ENCODE measurements around the gene AQP2.
A peak's percentile ranks its signal among the peaks of the same experiment; 100 is the strongest.

Gene AQP2

DNA sequence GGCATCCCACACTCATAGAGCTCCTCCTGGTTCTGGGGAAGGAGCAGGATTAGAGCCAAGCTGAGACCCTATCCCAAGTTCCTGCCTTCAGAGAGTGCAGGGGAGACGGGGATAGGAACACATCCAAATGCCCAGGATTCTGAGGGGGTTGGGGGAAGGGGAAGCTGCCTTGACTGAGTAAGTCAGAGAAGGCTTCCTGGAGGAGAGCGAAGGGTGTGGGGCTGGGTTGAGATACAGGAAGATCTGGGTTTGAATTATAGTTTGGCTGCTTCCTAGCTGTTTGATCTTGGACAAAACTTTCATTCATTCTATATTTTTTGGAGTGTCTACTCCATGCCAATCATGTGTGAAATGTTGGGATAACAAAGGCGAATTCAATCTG lies 8.0 kb upstream of the AQP2 start:
- DNase-seq: no peak

DNA sequence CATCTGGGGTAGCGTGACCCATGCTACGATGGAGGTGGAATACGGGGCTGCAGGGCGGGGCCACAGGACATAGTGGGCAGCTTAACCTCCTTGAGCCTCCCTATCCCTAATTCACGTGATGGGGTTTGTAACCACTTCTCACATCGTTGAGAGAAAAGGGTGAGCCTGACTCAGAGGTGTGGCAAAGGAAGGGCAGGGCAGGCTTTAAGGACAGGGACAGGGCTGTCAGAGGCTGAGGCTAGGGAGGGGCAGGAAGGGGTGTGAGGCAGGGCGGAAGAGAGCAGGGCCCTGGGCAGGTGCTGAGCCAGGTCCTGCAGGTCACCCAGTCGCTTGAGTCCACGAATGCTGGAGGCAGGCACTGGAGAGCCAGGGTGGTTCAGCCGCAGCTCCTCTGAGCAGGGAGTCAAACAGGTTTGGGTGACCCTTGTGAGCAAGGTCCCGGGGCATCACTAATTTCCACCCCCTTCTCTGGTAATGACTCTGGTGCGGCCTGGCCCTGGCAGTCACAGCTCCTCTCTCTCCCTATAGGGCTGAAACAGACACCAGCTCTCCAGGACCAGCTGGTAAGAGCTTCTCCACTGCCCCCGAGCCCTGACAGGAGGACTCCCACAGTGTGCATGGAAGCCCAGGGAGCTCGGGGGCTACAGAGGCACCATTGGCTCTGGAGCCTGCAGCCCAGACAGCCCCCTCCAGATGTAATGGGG lies 7.5 kb upstream of the AQP2 start:
- no peak for DNase-seq

- no peak for DNase-seq
These were observed 6.9 kb upstream of the AQP2 start for GRCh38 chr12:49943625-49943960.

- no peak for DNase-seq
These were observed 6.5 kb upstream of the AQP2 start for GRCh38 chr12:49944046-49944445.

DNA sequence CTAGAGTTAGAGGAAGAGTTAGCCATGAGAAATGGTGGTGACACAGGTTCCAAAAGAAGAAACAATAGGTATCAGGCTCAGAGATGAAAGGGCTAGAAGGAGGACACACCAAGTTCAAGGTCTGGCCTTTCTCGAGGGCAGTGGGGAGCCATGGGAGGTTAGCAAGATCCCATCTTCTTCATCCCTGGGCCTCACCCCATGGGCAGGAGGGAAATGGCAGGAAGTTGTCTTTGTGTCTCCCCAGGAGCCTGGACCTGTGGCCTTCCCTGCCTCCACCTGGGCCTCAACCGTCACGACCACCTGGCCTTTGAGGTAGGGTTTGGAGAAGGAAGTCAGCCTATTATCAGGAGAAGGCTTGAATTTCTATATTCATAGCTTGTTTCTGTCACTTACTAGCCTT lies 5.8 kb upstream of the AQP2 start:
- DNase-seq: no peak

DNA sequence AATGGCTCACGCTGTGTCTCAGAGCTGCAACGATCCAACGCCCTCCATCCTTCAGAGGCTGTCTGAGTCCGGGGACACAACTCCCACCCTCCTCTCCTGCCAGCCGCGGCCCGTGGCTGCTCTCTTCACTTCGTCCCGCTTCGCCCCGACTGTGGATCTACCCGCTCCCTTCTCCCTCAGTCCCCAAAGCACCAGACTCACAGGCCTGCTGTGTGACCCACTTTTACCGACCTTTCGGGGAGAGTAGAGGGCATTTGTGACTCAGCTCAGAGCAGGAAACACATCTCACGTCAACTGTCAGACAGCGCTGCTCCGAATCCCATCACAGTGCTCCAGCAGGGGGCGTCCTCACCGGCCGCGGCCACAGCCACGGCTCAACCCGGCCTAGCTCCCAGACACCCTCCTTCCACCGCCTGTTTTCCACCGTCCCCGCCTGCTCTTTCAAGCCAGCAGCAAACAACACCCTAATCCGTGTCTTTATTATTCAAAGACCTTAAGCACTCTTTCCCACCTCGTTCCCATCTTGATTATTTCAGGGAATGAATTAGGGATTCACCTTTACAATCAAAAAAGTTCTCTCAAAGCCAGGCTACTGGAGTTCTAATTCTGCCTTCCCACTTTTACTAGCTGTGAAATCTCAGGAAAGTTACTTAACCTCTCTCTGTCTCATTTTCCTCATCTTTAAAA lies 5.0 kb upstream of the AQP2 start:
- DNase-seq: peak; percentile 91

- DNase-seq: no peak
These were observed 4.5 kb upstream of the AQP2 start for GRCh38 chr12:49946086-49946485.

- DNase-seq: no peak
These were observed 4.0 kb upstream of the AQP2 start for GRCh38 chr12:49946497-49946896.

- DNase-seq: no peak
These were observed 2.8 kb upstream of the AQP2 start for GRCh38 chr12:49947593-49948226.

DNA sequence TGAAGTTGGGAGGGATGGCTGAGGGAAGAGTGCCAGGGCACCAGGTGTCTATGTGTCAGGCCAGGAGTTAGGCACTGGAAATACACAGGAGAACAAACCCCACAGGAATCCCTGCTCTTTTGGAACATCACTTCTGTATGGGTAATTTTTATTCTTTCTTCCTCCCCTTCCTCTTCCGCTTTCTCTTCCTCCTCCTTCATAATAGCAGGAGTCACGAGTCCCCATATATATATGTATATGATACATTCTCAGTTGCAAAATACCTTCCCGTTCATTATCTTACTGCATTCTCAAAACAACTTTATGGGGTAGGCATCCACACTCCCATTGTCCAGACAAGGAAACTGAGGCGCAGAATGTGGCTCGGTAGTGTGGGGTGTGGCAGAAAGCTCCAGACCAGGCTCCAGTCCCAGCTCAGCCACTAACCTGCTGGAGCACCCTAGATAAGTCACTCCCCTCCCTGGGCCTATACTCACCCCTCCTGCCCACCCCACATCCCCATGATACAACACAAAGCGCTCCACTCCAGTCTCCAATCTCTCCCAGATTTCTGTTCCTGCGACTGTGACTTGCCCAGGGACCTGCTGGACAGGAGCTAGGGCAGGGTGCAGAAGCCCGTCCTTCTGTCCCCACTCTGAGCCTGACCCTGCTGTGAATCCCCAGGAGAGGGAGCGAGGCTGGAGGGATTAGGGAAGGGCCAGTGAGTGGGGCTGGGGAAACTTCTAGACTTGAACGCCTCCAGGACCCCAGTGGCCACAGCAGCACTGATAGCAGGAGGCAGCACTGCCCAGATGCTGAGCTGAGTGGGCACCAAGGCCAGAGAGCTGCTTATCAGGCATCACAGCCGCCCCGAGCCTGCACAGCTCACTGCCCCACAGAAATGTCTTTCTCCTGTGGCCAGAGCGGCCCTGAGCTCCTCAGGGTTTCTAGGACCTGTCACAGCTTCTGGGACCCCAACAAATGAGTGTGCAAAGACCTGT lies 1.4 kb upstream of the AQP2 start:
- DNase-seq: no peak

GRCh38 chr12:49949866-49950265 lies 671 bp upstream of the AQP2 start:
- no peak for DNase-seq

GRCh38 chr12:49951411-49952240 lies 1.1 kb downstream of the AQP2 start:
- DNase-seq: no peak

- no peak for DNase-seq
These were observed 2.0 kb downstream of the AQP2 start for GRCh38 chr12:49952391-49953055.

GRCh38 chr12:49953151-49953550 lies 2.6 kb downstream of the AQP2 start:
- no peak for DNase-seq

- no peak for DNase-seq
These were observed 3.7 kb downstream of the AQP2 start for GRCh38 chr12:49953961-49954846.

DNA sequence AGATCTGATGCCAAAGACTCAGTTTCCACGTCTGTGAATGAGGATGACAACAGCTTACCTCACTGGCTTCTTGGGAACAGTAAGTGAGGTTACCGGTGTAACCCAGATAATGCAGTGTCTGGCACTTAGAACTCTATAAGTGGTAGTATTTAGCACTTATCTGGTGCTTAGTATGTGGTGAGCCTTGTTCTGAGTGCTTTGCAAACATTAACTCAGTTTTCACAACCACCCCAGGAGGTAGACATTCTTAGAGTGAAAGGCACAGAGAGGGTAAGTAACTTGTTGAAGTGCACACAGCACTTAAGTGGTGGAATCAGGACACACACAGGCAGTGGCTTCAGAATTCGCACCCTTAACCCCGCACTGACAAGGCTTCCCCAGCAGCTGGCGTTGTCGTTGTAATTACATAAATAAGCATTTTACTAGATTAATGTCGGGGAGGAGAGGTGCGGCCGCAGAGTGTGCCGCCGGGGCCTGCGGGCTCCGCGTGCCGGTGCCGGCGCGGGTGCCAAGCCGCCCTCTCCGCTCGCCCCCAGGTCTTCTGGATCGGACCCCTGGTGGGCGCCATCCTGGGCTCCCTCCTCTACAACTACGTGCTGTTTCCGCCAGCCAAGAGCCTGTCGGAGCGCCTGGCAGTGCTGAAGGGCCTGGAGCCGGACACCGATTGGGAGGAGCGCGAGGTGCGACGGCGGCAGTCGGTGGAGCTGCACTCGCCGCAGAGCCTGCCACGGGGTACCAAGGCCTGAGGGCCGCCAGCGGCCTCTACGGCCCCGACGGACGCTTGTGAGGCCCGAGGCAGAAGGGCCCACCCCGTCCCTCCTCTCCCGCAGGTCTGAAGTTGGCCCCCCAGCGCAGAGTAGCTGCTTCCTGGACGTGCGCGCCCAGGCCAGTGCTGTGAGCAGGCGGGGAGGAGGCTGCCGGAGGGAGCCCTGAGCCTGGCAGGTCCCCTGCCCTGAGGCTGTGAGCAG lies 4.6 kb downstream of the AQP2 start:
- no peak for DNase-seq

DNA sequence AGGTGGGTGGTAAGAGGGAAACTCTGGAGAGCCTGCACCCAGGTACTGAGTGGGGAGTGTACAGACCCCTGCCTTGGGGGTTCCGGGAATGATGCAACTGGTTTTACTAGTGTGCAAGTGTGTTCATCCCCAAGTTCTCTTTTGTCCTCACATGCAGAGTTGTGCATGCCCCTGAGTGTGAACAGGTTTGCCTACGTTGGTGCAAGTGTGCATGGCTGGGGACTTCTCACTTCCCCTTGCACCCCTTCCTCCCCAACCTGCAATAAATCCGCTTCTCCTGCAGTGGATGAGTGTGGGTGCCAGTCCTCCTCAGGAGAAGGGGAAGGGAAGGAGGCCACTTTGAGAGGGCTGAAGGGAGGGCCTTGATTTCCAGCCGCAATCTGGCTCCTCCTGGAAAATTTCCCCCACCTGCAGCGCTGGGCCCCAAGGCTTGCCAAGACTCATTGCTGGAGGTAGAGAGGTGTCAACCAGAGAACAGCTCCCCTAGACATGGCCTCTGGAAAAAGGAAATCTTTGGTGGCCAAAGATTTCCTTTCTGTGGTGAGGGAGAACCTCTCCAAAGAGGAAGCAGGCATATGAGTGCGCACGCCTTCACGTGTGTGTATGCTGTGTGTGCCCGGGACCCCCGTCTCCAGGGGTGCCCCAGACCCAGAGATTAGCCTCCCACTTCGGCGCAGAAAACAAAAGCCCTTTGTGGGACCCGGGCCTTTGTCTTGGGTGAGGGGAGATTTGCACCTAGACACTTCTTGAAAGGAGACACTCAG lies 5.5 kb downstream of the AQP2 start:
- DNase-seq: no peak
